ENCODE results near the gene SMC1B. TPM values are rescaled to one million over a fixed set of nuclear protein-coding genes. Genes with fewer than 3 reads are reported as not detected.

Gene SMC1B
- polyA plus RNA-seq, 3 donors, result not detected

- Histone ChIP-seq H3K9ac (ENCODE audit: insufficient read depth, low read length, poor library complexity, severe bottlenecking) (peak overlapping the region; percentile 18), H3K79me2 (ENCODE audit: insufficient read depth, low read length) (peaks cover 81% of the 10 kb centered on the region), H4K20me1 (ENCODE audit: insufficient read depth, low read length) (peaks cover 33% of the 10 kb centered on the region), H3K27ac (ENCODE audit: low read depth in 1 of 2, low read length in 2 of 2) (peak overlapping the region; percentile 56 to 80), H3K4me2 (replicated peaks; ENCODE audit: extremely low read depth, low read length, poor library complexity, severe bottlenecking) (peak overlapping the region; percentile 49), H3K27me3 (ENCODE audit: control insufficient read depth in 2 of 2, insufficient read depth in 2 of 2, low read length in 2 of 2) (no peaks in the 10 kb centered on the region), H3K4me1 (ENCODE audit: control insufficient read depth in 1 of 2, insufficient read depth in 2 of 2, low read length in 2 of 2) (peaks cover 43 to 45% of the 10 kb centered on the region in 2 donors), H3K4me3 (replicated peaks in 1 of 3; ENCODE audit: low read depth in 2 of 3, low read length in 3 of 3) (peak overlapping the region in 1 of 3 experiments; percentile 34), H2AFZ (ENCODE audit: insufficient read depth, low read depth, low read length, poor library complexity, severe bottlenecking) (peak overlapping the region; percentile 43), H3K9me3 (replicated peaks in 1 of 2; ENCODE audit: control insufficient read depth in 1 of 2, insufficient read depth in 1 of 2, low read length in 2 of 2) (no peaks in the 10 kb centered on the region), H3K36me3 (replicated peaks in 1 of 2; ENCODE audit: control insufficient read depth in 1 of 2, insufficient read depth in 2 of 2, low read length in 2 of 2) (peaks cover 19 to 30% of the 10 kb centered on the region in 2 donors)
- Mint-ChIP-seq H3K4me3 (peak overlapping the region; percentile 53 to 84), H3K4me1 (peaks cover 51% of the 10 kb centered on the region), H3K9me3 (no peaks in the 10 kb centered on the region), H3K27ac (peak overlapping the region; percentile 92 to 97 (median 94)), H3K36me3 (peaks cover 28 to 40% of the 10 kb centered on the region in 2 donors), H3K27me3 (ENCODE audit: low read depth in 3 of 3) (peaks cover 0 to 2% (median 0%) of the 10 kb centered on the region in 3 donors)
- WGBS (ENCODE audit: insufficient coverage), result 46% methylated on average over 5 of the region's 12 CpGs
- DNase-seq, result peak; percentile 54 to 68 (median 57)
- no peak for TF ChIP-seq CTCF (IDR thresholded peaks at IDR 0.05)
- intact Hi-C loops (cut with micrococcal nuclease), result no loop called here
Observed at GRCh38 chr22:45318558-45319323, 94.7 kb downstream of the SMC1B start.

- H3K4me2 ChIP-seq (replicated peaks; ENCODE audit: extremely low read depth, low read length, poor library complexity, severe bottlenecking), result peak overlapping the region; percentile 49
- 15% methylated on average over 8 of the region's 8 CpGs for WGBS (ENCODE audit: insufficient coverage)
- peak overlapping the region; percentile 18 for H3K9ac ChIP-seq (ENCODE audit: insufficient read depth, low read length, poor library complexity, severe bottlenecking)
- H3K79me2 ChIP-seq (ENCODE audit: insufficient read depth, low read length), result peaks cover 82% of the 10 kb centered on the region
- Mint-ChIP-seq H3K27ac (peak overlapping the region; percentile 92 to 97 (median 94)), H3K9me3 (no peaks in the 10 kb centered on the region), H3K4me3 (peak overlapping the region; percentile 53 to 84), H3K27me3 (ENCODE audit: low read depth in 3 of 3) (peaks cover 0 to 2% (median 0%) of the 10 kb centered on the region in 3 donors), H3K36me3 (peaks cover 24 to 34% of the 10 kb centered on the region in 2 donors), H3K4me1 (peaks cover 56% of the 10 kb centered on the region)
- no peaks in the 10 kb centered on the region for H3K9me3 ChIP-seq (replicated peaks in 1 of 2; ENCODE audit: control insufficient read depth in 1 of 2, insufficient read depth in 1 of 2, low read length in 2 of 2)
- intact Hi-C loops (cut with micrococcal nuclease), result no loop called here
- peak overlapping the region in 1 of 3 experiments; percentile 34 for H3K4me3 ChIP-seq (replicated peaks in 1 of 3; ENCODE audit: low read depth in 2 of 3, low read length in 3 of 3)
- H4K20me1 ChIP-seq (ENCODE audit: insufficient read depth, low read length), result peaks cover 33% of the 10 kb centered on the region
- no peaks in the 10 kb centered on the region for H3K27me3 ChIP-seq (ENCODE audit: control insufficient read depth in 2 of 2, insufficient read depth in 2 of 2, low read length in 2 of 2)
- peaks cover 13 to 24% of the 10 kb centered on the region in 2 donors for H3K36me3 ChIP-seq (replicated peaks in 1 of 2; ENCODE audit: control insufficient read depth in 1 of 2, insufficient read depth in 2 of 2, low read length in 2 of 2)
- peak overlapping the region; percentile 43 for H2AFZ ChIP-seq (ENCODE audit: insufficient read depth, low read depth, low read length, poor library complexity, severe bottlenecking)
- TF ChIP-seq CTCF (IDR thresholded peaks at IDR 0.05), result no peak
- peaks cover 45 to 48% of the 10 kb centered on the region in 2 donors for H3K4me1 ChIP-seq (ENCODE audit: control insufficient read depth in 1 of 2, insufficient read depth in 2 of 2, low read length in 2 of 2)
- H3K27ac ChIP-seq (ENCODE audit: low read depth in 1 of 2, low read length in 2 of 2), result peak overlapping the region; percentile 56 to 80
- DNase-seq, result peak; percentile 88 to 92 (median 91)
Observed at GRCh38 chr22:45318168-45318557, 95.2 kb downstream of the SMC1B start.

Measured in CD14-positive monocyte (primary cell).